ENCODE results near the gene WDFY1.

- no peak for TF ChIP-seq CTCF (conservative IDR thresholded peaks at IDR 0.05; ENCODE audit: low read depth, low read length)
- no peak for TF ChIP-seq EZH2 (IDR thresholded peaks at IDR 0.05; ENCODE audit: borderline replicate concordance, low read depth, low read length, poor library complexity, severe bottlenecking)
These were observed 620 bp upstream of the WDFY1 start for GRCh38 chr2:223945755-223946154.

Data from A673 (cell line).